ENCODE results near the gene CSAG1.
"Not testable (repeated sequence)": the region's sequence is repeated elsewhere in the genome, so short reads cannot be mapped to it uniquely, and the experiment has no call there.

Gene CSAG1

DNA sequence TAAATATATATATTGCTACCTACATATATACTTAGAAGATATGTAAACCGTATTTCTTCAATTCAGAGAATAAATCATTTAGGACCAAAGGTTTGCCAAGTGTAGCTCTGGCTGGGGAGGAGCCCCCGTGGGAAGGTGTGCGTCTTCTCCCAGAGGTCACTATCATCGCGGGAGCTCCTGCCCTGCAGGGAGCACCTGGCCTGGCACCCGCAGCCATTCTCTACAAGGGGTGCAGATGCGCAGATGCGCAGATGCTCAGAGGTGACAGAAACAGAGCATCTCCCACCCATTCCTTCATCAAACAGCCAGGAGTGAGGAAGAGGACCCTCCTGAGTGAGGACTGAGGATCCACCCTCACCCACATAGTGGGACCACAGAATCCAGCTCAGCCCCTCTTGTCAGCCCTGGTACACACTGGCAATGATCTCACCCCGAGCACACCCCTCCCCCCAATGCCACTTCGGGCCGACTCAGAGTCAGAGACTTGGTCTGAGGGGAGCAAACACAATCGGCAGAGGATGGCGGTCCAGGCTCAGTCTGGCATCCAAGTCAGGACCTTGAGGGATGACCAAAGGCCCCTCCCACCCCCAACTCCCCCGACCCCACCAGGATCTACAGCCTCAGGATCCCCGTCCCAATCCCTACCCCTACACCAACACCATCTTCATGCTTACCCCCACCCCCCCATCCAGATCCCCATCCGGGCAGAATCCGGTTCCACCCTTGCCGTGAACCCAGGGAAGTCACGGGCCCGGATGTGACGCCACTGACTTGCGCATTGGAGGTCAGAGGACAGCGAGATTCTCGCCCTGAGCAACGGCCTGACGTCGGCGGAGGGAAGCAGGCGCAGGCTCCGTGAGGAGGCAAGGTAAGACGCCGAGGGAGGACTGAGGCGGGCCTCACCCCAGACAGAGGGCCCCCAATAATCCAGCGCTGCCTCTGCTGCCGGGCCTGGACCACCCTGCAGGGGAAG is 19.4 kb downstream of the CSAG1 start, which contains the start of gene MAGEA2B:
MAGEA2B (plus strand) TSS at position 814 of the 973 bp plus-strand sequence. CDS start 2,479 bp downstream, outside the sequence.
- not testable (repeated sequence) for H3K27ac Mint-ChIP-seq, H3K36me3 Mint-ChIP-seq

DNA sequence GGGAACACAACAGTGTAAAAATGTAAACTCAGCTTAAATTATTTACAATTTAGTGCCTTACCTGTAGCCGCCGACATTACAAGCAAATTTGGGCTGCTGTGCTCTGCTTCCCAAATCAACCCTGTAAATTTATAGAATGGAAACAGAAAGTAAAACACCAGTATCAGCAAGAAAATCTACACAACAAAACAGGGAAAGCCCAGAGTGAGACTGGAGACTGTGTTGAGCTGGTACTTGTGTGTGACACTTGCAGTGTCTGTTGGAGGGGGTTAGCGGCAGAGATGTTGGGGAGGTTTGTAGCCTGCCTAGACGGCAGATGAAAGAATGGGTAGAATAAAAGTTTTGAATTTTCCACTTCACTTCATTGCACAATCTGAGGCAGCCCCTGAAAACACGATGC is 20.3 kb downstream of the CSAG1 start:
- not testable (repeated sequence) for H3K9me3 Mint-ChIP-seq, H3K4me1 Mint-ChIP-seq, H3K27ac Mint-ChIP-seq, H3K27me3 Mint-ChIP-seq, H3K36me3 Mint-ChIP-seq, H3K4me3 Mint-ChIP-seq

More for the DNA sequence above, 19.4 kb downstream of the CSAG1 start, which contains the start of gene MAGEA2B:
- H3K4me3 Mint-ChIP-seq, H3K9me3 Mint-ChIP-seq, H3K27me3 Mint-ChIP-seq, H3K4me1 Mint-ChIP-seq: not testable (repeated sequence)

DNA sequence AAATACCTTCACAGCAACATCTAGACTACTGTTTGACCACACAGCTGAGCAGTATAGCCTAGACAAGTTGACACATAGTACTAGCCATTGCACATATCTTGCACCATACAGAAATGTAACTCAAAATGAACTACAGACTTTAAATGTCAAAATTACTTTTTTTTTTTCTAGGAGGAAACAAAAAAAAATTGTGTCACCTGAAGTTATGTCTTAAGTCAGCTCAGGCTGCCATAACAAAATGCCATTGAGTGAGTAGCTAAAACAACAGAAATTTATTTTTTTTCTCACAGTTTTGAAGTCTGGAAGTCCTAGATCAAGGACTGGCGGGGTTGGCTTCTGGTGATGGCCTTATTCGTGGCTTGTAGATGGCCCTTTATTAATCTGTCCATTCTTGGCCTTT is 24.3 kb downstream of the CSAG1 start, which contains the start of gene CSAG2:
CSAG2 (minus strand) TSS at position 101 of the 400 bp plus-strand sequence. CDS start 161 bp downstream, outside the sequence.
- not testable (repeated sequence) for H3K36me3 Mint-ChIP-seq, H3K4me1 Mint-ChIP-seq, H3K27ac Mint-ChIP-seq, H3K4me3 Mint-ChIP-seq, H3K9me3 Mint-ChIP-seq, H3K27me3 Mint-ChIP-seq

DNA sequence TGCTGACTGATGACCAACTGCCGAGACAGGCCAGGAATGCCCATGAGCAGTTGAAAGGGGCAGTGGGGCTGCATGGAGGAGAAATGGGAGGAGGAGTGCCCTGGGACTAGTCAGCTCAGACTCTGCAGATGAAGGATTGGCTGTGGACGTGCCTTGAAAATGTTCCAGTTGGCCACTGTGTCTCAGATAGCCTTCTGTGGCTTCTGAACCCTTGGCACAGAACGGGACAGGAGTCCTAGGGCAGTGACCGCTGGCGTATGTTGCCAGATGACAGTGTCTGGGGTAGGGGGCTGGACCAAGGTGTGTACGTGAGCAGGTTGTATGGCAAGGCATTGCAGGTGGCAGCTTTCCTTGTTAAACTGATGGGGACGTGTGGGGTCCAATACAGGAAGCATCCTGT is 27.0 kb downstream of the CSAG1 start:
- H3K4me3 Mint-ChIP-seq, H3K9me3 Mint-ChIP-seq, H3K4me1 Mint-ChIP-seq, H3K36me3 Mint-ChIP-seq, H3K27me3 Mint-ChIP-seq, H3K27ac Mint-ChIP-seq: not testable (repeated sequence)

DNA sequence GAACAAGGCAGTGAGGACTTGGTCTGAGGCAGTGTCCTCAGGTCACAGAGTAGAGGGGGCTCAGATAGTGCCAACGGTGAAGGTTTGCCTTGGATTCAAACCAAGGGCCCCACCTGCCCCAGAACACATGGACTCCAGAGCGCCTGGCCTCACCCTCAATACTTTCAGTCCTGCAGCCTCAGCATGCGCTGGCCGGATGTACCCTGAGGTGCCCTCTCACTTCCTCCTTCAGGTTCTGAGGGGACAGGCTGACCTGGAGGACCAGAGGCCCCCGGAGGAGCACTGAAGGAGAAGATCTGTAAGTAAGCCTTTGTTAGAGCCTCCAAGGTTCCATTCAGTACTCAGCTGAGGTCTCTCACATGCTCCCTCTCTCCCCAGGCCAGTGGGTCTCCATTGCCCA is 33.1 kb downstream of the CSAG1 start:
- H3K27me3 Mint-ChIP-seq, H3K4me1 Mint-ChIP-seq, H3K36me3 Mint-ChIP-seq, H3K4me3 Mint-ChIP-seq, H3K27ac Mint-ChIP-seq, H3K9me3 Mint-ChIP-seq: not testable (repeated sequence)

DNA sequence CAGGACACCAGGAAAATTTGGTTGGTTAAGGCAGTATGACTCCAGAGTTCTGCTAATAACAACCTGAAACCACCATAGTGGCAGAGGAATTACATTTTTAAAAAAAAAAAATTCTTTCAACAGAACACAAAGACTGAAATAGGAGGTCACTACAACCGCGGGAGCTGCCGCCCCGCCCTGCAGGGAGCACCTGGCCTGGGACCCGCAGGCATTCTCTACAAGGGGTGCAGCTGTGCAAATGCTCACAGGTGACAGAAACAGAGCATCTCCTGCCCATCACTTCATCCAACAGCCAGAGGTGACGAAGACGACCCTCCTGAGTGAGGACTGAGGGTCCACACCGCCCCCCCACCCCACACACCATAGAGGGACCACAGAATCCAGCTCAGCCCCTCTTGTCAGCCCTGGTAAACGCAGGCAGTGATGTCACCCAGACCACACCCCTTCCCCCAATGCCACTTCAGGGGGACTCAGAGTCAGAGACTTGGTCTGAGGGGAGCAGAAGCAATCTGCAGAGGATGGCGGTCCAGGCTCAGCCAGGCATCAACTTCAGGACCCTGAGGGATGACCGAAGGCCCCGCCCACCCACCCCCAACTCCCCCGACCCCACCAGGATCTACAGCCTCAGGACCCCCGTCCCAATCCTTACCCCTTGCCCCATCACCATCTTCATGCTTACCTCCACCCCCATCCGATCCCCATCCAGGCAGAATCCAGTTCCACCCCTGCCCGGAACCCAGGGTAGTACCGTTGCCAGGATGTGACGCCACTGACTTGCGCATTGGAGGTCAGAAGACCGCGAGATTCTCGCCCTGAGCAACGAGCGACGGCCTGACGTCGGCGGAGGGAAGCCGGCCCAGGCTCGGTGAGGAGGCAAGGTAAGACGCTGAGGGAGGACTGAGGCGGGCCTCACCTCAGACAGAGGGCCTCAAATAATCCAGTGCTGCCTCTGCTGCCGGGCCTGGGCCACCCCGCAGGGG is 35.3 kb downstream of the CSAG1 start, which contains the start of gene MAGEA3:
MAGEA3 (plus strand) TSS at position 843 of the 980 bp plus-strand sequence. CDS start 2,039 bp downstream, outside the sequence.
- H3K9me3 Mint-ChIP-seq, H3K4me3 Mint-ChIP-seq, H3K27ac Mint-ChIP-seq, H3K4me1 Mint-ChIP-seq, H3K36me3 Mint-ChIP-seq, H3K27me3 Mint-ChIP-seq: not testable (repeated sequence)

DNA sequence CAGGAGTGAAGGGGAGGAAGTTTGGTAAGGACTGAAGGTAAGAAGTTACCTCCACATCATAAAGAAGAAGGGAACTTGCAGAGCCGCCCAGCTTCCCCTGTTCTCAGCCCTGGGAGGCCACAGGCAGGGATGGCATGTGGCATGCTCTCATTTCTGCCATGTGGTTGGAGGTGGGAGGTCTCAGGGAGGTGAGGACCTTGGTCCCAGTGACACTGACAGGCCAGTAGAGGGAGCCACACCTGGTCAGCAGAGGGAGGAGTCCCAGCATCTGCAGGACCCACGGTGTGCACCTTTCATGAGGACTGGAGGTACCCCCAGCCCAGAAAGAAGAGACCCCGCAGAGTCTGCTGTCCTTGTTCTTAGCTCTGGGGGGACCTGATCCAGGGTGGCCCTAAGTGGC is 52.5 kb downstream of the CSAG1 start:
- H3K4me3 Mint-ChIP-seq, H3K36me3 Mint-ChIP-seq, H3K9me3 Mint-ChIP-seq, H3K27ac Mint-ChIP-seq, H3K27me3 Mint-ChIP-seq, H3K4me1 Mint-ChIP-seq: not testable (repeated sequence)
